HG02981 (cell line): ENCODE results near the gene ZNF722.
"Not testable (repeated sequence)": the region's sequence is repeated elsewhere in the genome, so short reads cannot be mapped to it uniquely, and the experiment has no call there.

Experiments
- ATAC-seq: cut with Tn5 transposase; IDR thresholded peaks from one replicate; pipeline ENCODE4 v1.9.1; 2021; ENCODE audit warnings: mild to moderate bottlenecking, moderate library complexity; ENCODE audit not compliant: unreplicated experiment

ZNF722 gene

DNA sequence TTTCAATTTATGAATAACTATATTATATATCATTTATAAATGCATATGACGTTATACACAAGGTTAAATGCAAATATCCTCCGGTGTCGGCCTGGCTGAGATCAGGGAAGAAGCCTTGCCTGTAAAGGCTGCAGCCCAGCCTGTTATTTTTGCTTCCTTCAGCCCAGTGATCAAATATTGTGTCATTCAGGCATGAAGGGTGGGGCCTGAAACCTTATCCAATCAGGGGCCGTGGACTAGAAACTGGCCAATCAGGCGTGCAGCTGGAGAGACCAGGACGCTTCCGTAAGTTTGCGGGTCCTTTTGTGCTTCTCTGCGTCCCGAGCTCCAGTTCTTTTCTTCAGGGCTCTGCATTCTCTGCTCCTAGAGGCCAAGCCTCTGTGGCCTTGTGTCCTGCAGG, at the start of gene ZNF722:
ZNF722 (plus strand) TSS at position 301 of the 400 bp plus-strand sequence. CDS start 113 bp downstream, outside the sequence.
- no peak for ATAC-seq

DNA sequence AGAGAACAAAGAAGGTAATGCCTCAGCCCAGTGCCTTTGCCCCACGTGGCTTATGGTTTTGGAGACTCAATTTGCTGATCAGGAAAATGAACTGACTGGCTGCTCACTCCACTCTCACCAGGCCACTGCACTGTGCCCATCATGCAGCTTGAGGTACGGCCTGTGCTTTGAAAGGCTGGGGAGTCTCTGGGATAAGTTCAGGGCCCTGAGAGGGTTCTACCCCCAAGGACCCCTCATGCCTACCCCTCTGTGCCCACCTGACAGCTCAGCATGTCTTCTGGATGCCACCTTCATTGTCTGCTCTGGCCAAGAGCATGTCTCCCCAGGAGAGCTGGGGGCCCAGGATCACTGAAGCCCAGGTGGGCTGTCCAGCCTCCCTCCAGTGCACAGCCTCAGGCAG, 45.5 kb upstream of the ZNF722 start:
- no peak for ATAC-seq

DNA sequence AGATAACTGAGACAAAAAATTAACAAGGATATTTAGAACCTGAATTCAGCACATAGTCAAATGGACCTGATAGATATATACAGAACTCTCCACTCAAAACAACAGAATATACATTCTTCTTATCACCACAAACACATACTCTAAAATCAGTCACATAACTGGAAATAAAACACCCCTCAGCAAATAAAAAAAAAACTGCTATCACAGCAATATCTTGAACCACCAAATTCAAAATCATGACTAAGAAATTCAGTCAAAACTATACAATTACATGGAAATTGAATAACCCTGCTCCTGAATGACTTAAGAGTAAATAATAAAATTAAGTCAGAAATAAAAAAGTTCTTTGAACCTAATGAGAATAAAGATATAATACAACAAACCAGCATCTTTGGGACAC, 30.0 kb upstream of the ZNF722 start:
- no peak for ATAC-seq

DNA sequence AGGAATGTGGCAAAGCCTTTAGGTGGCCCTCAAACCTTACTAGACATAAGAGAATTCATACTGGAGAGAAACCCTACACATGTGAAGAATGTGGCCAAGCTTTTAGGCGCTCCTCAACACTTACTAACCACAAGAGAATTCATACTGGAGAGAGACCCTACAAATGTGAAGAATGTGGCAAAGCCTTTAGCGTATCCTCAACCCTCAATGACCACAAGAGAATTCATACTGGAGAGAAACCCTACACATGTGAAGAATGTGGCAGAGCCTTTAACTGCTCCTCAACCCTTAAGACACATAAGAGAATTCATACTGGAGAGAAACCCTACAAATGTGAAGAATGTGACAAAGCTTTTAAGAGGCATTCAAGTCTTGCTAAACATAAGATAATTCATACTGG, 16.8 kb downstream of the ZNF722 start:
- not testable (repeated sequence) for ATAC-seq

DNA sequence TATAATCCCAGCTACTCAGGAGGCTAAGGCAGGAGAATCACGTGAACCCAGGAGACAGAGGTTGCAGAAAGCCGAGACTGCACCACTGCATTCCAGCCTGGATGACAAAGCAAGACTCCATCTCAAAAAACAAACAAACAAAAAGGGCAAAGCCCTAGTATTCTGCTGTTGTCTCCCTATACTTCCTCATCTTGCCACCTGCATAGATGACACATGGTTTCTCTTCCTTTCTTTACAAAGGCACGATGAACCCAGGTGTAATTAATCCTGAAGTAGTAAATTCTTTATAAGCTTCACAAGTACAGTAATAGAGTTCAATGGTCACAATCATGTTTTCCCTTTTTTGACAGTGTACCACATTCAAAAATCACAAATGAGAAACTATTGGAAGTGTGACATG, 36.7 kb downstream of the ZNF722 start:
- ATAC-seq: no peak

DNA sequence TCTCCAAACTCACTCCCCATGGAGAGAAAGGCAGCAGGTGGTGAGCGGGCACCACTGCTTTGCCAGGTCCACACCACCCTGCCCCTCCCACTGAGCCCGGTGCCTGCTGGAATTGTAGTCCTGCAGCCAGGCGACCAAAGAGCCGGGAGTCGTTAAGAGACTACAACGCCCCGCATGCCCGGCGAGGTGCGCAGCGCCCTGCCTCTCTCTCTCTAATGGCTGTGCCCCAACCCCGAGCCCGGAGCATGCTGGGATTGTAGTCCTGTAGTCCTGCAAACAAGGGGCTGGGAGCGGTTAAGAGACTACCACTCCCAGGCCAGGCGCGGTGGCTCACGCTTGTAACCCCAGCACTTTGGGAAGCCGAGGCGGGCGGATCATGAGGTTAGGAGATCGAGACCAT, 38.4 kb downstream of the ZNF722 start:
- no peak for ATAC-seq

DNA sequence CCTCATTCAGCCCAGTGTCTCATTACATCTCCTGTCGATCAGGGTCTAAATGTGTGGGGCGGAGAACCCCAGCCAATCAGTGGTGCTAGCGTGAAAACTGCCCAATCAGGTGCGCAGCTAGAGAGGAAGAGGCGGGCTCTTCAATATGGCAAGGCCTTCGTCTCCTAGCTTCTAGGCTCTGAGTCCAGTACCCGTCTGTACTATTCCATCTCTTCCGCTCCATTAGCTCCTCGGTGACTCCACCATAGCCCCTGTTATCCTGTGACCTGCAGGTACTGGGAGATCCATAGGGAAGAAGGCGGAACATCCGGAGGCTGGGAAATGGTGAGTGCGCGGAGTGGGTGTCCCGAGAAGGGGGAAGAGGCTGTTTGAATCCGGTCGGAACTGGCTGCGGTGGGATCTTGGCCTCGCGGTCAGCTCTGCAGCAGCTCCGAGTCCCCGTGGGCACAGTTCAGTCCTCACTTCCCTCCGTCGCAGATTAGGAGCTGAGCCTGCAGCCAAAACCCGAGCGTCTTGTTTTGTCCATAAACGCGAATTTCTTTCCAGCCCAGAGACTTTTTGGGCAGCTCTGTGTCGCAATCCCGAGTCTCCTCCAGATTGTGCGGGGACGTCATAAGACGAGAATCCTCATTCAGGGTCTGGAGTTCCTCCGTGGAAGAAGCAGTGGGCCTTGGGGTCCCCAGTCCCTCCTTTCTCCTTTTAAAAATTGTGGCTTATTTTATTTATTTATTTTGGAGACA, 46.8 kb downstream of the ZNF722 start, which contains the start of gene ZNF727:
ZNF727 (plus strand) TSS at position 134 of the 740 bp plus-strand sequence; CDS start at position 322, 188 bp downstream.
- ATAC-seq: no peak

DNA sequence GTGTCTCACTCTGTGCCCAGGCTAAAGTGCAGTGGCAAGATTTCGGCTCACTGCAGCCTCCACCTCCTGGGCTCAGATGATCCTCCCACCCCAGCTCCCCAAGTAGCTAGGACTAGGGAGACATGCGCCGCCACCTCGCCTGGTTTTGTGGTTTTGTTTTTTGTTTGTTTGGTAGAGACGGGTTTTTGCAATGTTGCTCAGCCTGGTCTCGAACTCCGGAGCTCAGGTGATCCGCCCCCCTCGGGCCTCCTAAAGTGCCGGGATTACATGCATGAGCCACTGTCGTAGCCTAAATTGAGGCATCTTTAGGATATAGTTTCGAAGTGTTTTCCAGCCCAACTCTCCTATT, 47.4 kb downstream of the ZNF722 start:
- no peak for ATAC-seq
